ENCODE results near the gene IDH2.
"Not testable (repeated sequence)": the region's sequence is repeated elsewhere in the genome, so short reads cannot be mapped to it uniquely, and the experiment has no call there.

Gene IDH2

DNA sequence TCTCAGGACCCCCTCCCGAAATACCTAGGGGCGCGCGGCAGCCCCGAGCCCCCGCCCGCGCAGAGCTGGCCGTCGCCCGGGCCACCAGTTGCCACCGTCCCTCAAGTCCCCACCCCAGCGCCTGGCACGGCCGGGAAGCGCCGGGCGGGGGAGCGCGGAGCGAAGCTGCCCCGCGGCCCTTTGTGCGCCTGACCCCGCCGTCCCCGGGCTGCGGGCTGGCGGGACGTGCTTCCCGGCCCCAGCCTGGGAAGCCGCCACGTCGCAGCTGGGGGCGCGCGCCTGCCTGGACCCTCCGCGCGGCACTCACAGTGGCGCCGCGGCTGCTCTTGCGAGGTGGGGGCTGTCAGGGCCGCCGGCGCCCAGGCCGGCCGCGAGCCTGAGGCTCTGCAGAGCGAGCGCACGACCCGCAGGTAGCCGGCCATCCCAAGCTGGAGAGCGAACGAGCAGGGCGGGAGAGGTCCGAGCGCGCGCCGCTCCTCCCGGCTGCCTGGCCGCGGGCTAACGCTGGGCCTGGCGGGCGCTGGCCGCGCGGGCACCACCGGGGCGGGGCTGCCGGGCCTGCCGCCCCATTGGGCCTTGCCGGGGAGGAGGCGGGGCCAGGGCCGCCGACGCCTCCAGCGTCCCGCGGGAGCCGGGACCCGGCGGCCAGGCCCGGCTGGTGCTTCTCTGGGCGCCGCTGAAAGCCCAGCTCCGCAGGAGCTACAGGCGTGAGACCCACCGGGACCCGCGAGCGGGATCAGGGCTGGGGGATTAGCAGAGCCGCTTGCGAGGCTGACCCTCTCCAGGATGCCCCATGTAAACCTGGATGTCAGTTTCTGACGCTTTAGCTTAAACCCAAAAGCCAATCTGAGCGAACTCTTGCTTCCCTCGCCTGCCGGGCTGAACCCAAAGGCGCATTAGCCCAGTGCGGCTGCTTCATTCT, at the start of gene IDH2:
IDH2 (minus strand) TSS at position 500 of the 922 bp plus-strand sequence; CDS start at position 422, 78 bp downstream.
- DNase-seq, result peak in 51 of 56 donors; percentile 28 to 88 (median 69)

DNA sequence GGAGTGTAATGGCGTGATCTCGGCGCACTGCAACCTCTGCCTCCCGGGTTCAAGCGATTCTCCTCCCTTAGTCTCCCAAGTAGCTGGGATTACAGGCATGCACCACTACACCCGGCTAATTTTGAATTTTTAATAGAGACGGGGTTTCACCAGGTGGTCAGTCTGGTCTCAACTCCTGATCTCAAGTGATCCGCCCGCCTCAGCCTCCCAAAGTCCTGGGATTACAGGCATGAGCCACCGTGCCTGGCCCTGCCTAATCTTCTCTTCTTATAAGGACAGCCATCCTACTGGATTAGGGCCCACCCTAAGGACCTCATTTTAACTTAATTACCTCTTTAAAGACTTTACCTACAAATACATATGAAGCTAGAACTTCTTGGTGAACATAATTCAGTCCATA, 48.3 kb upstream of the IDH2 start:
- not testable (repeated sequence) for DNase-seq

DNA sequence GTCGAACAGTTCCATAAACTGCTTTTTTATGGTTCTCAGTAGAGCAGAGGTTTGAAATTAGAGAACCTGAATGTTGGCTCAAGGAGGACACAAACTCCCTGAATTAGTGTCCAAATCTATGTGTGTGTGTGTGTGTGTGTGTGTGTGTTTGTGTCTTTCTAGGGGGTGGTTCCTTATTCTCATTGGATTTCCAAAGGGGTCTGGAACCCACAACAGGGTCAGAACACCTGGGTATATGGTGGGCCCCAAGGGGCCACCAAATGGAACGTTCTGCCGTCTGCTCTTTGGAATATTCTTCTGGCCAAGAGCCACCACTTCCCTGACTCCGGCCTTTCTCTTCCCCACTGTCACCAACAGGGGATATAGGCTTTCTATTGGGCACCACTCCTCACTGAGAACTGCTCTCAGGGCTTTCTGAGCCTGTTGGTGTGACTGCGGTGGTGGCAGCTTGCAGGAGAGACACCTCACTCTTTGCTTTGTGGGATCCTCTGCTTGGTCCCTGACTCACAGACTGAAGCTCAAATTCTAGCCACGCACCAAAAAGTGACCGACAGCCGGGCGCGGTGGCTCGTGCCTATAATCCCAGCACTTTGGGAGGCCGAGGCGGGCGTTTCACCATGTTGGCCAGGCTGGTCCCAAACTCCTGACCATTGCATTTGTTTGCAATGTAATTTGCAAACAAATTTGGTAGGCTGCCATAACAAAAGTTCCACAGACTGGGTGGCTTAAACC, 47.5 kb upstream of the IDH2 start:
- DNase-seq, result no peak

DNA sequence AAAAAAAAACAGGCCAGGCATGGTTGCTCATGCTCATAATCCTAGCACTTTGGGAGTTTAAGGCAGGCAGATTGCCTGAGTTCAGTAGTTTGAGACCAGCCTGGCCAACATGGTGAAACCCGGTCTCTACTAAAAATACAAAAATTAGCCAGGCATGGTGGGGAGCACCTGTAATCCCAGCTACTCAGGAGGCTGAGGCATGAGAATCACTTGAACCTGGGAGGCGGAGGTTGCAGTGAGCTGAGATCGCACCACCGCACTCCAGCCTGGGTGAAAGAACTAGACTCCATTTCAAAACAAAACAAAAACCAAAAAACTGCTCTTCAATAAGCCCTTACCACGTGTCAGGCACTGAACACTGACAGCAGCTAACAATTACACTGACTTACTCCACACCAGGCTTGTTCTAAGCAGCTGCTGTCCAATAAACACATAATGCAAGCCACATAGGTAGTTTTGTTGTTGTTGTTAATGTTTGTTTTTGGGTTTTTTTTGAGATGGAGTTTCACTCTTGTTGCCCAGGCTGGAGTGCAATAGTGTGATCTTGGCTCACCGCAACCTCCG, 44.0 kb upstream of the IDH2 start:
- DNase-seq, result not testable (repeated sequence)

DNA sequence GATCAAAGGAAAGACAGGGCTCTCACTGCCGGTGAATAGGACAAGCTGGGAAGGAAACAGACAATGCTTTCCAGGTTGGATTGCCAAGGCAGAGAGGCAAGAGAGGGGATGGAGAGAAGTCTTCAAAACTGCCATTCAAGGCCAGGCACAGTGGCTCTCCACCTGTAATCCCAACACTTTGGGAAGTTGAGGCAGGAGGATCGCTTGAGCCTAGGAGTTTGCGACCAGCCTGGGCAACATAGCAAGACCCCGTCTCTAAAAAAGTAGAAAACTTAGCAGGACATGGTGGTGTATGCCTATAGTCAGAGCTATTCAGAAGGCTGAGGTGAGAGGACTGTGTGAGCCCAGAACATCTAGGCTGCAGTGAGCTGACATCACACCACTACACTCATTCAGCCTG, 43.5 kb upstream of the IDH2 start:
- no peak for DNase-seq

DNA sequence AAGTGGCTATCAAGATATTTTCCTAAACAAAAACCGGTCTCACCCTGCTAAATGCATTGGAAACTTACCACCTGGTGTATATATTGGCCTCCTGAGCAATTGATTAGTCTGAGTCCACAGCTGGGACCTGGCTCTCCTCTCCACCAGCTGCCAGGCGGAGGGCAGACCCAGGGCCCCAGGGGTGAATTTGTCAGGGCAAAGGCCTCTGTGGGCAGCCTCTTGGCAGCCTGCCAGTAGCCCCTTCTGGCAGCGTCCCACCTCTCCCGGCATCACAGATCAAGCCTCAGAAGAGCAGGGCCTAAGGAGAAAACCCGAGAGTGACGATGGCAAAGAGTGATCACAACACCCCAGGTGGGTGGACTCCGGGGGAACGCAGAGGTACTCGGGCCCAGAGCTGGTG, 43.0 kb upstream of the IDH2 start:
- no peak for DNase-seq

DNA sequence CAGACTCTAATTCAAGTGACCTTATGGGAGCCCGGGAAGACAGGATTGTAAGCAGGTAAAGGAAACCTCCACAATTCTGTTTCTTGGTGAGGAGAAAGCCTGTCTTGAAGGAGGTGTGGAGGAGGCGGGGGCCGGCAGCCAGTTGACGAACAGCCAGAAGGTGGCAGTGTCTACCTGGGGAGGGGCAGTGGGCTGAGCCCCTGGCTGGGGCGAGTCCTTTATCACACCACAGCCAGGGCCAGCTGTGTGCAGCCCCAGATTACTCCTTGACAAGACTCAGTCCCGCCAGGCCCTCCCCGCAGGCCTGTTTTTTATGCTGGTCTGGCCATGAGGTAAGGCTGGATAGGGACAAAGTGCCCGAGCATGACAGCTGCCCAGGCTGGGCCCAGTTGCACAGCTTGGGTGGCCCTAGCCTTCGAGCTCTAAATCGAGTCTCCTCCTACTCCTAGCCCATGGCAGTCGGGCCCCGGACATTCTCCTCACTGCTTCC, 40.9 kb upstream of the IDH2 start:
- DNase-seq, result peak in 22 of 56 donors; percentile 6 to 62 (median 22)

DNA sequence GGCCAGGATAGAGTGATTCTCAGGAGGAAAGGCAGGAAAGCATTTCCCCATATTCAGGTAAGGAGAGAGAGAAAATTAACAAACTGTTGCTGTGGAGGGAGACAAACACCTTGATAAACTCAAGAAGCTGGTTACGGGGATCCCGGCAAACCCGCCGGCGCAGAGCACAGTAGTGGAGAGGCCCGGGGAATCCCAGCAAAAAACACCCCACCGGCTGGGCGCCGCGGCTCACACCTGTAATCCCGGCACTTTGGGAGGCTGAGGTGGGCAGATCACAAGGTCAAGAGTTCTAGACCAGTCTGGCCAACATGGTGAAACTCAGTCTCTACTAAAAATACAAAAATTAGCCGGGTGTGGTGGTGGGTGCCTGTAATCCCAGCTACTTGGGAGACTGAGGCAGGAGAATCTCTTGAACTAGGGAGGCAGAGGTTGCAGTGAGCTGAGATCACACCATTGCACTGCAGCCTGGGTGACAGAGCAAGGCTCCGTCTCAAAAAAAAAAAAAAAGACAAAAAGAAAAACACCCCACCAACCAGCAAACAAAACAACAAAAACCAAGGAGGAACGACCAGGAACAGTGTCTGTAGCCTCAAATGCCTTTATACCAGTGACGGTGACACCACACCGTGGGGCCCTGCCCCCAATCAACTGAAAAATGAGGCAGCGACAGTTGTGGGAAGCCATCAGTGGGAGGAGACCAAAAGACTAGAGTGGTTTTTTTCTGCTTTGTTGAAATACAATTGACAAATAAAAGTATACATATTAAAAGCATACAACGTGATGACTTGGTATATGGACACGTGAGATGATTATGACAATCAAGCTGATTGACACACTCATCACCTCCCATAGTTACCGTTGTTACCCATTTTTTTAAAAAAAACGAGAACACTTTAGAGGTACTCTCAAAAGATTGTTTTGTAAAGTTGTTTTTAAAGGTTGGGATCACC, 40.2 kb upstream of the IDH2 start:
- no peak for DNase-seq

DNA sequence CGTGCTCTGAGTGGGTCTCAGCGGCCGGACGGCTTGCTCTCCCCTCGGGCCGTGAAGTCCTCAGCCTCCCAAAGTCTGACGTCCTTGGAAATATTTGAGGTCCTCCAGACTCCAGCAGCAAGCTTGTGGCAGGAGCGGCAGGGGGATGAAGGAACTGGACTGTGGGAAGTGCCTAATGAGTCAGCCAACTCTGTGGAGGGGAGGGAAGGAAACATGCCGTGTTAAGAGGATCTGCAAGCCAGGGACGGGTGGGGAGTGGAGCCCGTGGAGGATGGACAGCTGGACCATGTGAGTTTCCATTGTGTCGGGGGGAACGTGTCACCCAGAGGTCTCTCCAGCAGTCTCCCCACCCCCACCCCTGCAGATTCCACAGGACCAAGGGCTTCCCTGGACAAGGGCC, 39.4 kb upstream of the IDH2 start:
- DNase-seq, result no peak

DNA sequence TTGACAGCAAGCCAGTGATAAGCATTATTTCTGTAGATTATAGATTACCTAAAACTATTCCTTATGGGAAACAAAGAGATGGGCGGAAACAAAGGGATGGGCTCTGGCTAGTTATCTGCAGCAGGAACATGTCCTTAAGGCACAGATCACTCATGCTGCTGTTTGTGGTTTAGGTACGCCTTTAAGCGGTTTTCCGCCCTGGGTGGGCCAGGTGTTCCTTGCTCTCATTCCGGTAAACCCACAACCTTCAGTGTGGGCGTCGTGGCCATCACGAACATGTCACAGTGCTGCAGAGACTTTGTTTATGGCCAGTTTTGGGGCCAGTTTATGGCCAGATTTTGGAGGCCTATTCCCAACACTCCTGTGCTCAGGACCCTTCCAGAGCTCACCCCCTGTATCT, 37.3 kb upstream of the IDH2 start:
- DNase-seq, result not testable (repeated sequence)

DNA sequence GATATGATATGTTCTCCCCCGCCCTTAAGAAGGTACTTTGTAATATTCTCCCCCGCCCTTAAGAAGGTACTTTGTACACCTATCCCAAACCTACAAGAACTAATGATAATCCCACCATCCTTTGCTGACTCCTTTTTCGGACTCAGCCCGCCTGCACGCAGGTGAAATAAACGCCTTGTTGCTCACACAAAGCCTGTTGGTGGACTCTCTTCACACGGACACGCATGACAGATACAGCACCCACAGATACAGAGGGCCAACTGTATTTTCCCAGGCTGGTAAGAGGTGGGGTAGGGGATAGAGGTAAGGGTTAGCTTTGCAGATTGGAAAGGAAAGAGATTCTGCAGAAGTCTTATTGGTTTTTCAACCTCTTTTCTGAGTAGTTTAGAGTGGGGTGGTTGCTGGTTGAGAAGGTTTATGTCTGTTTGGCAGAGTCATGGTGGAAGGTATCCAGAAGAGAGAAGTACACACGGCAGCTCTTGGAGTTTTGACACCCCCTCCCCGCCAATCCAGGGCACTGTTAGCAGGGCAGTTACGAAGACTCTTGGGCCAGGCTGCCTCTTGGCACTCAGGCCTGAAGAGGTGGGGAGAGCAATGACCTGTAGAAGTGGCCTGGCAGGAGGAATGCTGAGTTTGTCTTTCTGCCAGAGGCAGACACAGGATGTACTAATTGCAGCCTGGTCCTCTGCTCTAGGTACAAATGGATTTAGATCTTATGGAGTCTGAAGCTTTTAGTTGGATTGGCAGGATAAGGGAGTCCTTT, 36.0 kb upstream of the IDH2 start:
- DNase-seq, result peak in 5 of 56 donors; percentile 5 to 24 (median 15)

DNA sequence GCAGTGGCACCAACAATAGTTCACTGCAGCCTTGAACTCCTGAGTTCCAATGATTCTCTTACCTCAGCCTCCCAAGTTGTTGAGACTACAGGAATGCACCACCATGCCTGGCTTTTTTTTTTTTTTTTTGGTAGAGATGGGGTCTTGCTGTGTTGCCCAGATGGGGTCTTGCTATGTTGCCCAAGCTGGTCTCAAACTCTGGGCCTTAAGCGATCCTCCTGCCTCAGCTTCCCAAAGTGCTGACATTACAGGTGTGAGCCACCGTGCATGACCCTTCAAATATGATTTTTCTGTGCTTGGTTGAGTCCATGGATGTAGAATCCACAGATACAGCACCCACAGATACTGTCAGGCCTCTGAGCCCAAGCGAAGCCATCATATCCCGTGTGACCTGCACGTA, 30.2 kb upstream of the IDH2 start:
- no peak for DNase-seq

DNA sequence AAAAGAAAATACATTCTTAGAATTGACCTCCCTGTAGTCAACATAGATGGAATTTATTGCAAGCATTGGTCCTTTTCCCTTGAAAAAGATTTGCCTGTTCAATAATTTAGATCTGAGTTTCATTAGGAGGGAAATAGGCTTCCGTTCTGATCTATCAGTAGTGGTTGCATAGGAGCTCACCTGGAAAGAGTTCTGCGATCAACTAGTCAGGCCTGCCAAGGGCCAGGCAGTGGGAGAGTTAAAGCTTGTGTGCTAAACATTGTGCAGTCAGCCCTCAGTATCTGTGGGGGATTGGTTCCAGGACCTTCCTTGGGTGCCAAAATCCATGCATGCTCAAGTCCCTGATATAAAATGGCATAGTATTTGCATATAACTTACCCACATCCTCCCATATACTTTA, 29.6 kb upstream of the IDH2 start:
- no peak for DNase-seq

DNA sequence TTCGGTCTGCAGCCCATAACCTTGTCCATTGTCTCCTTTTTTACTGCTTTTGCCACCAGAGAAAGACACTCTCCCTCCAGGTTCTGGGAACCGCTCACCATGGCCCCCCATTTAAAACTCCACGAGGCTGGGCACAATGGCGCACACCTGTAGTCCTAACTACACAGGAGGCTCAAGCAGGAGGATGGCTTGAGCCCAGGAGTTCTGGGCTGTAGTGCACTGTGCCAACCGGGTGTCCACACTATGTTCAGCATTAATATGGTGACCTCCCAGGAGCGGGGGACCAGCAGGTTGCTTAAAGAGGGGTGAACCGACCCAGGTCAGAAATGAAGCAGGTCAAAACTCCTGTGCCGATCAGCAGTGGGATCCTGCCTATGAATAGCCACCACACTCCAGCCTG, 28.0 kb upstream of the IDH2 start:
- no peak for DNase-seq

DNA sequence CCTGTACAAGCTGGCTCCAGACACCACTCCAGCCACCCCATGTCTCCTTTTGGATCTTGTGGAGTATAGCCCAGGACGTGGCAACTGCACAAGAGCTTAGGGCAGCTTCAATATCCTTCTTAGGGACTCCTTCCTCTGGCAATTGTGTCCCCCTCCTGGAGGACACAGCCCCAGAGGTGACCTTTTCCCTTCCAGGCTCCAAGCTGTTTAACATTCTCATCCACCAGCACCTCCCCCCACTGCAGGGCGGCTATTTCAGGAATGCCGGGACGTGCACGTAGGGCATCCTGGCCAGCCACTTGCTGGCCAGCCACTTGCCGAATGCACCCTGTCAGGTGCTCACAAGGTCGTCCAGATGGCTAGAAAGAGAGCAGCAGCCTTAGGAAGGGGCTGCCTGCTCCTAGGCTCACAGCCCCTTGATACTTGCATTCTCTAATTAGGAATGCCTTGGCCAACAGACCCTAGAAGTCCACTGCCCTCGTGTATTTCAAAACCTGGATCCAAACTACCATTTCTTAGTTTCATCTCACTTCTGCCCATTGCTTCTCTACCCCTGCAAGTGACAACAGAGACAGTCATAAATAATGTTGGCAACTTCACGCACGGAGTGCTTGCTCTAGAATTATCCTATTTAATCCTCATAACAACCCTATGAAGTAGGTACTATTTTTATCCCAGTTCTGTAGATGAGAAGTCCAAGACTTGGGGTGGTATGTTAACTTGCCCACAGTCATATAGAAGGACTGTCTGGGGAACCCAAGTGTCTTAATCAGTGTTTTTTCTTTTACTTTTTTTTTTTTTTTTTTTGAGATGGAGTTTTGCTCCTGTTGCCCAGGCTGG, 24.5 kb upstream of the IDH2 start:
- no peak for DNase-seq

DNA sequence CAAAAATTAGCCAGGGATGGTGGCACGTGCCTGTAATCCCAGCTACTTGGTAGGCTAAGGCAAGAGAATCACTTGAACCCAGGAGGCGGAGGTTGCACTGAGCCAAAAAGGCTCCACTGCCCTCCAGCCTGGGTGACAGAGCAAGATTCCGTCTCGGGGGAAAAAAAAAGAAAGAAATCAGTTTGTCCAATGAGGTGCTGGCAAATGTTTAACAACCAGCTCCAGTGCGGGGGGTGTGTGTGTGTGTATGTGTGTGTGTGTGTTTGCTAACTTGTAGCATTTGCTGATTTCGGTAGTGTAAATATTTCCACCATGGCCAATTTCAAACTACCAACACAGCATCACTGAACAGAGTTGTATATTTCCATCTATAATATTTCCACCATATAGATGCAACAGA, 23.8 kb upstream of the IDH2 start:
- no peak for DNase-seq

DNA sequence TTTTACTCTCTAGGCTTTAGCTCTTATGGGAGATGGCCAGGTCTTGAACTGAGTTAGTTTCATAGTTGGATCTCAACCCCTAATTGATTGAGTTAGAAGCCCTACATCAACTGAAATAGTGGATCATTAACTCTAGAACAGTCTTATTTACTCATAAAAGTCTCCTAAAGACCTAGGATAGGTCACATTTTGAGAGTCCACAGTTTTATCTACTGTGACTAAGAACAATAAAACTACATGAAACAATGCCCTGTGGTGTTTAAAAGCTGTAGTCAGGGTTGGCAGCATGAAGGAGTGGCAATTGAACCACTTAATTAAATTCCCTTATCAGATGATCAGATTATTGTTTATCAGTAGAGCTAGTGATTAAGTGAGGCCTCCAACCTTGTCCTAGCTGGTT, 22.2 kb upstream of the IDH2 start:
- DNase-seq, result no peak

DNA sequence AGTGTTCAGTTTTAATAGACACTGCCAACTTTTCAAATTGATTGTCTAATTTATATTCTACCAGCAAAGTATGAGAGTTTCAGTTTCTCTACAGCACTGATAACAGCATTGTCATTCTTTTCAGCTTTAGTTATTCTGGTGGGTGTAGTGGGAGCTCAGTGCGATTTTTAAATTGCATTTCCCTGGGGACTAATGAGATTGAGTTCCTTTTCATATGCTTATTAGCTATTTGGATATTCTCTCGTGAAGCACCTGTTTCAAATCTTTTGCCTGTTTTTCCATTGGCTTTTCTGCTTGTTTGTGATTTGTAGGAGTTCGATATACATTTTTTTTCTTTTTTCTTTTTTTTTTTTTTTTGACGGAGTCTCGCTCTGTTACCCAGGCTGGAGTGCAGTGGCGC, 18.8 kb upstream of the IDH2 start:
- no peak for DNase-seq

DNA sequence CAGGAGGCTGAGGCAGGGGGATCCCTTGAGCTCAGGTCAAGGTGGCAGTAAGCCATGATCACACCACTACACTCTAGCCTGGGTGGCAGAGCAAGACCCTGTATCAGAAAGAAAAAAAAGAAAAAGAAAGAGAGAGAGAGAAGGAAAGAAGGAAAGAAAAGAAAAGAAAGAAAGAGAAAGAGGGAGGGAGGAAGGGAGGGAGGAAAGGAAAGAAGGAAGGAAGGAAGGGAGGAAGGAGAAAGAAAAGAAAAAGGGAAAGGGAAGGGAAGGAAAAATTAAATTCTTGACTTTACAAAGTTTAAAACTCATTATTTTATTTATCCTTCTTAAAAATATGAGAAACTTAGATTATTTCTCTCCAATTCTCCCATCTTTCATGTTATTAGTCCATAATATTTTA, 17.1 kb upstream of the IDH2 start:
- no peak for DNase-seq

Measured in amygdala (tissue), 56 donors.